ENCODE data around the gene KCNK1. TPM values are rescaled to one million over a fixed set of nuclear protein-coding genes. Genes with fewer than 3 reads are reported as not detected.
"Not testable (repeated sequence)": the region's sequence is repeated elsewhere in the genome, so short reads cannot be mapped to it uniquely, and the experiment has no call there.

Gene KCNK1
- total RNA-seq, 1 donor from 2014 or later: 7.3 TPM

- DNase-seq: peak; percentile 62
- peak overlapping the region; percentile 58 for H3K4me3 ChIP-seq
- H3K4me1 ChIP-seq: no peaks in the 10 kb centered on the region
- no peaks in the 10 kb centered on the region for H3K36me3 ChIP-seq
- peak; percentile 19 for ATAC-seq
- intact Hi-C loops (cut with DNase I): no loop called here
- H3K27ac ChIP-seq: peak overlapping the region; percentile 55
- peaks cover 14% of the 10 kb centered on the region for H3K27me3 ChIP-seq
- H3K9me3 ChIP-seq: no peaks in the 10 kb centered on the region
- TF ChIP-seq CTCF (IDR thresholded peaks at IDR 0.05): no peak
Observed at GRCh38 chr1:233614743-233615521, 1.0 kb downstream of the KCNK1 start.

GRCh38 chr1:233615571-233615970 is 1.7 kb downstream of the KCNK1 start:
- Histone ChIP-seq H3K36me3 (no peaks in the 10 kb centered on the region), H3K27ac (no peak overlapping the region), H3K4me1 (no peaks in the 10 kb centered on the region), H3K4me3 (peak overlapping the region; percentile 58), H3K9me3 (no peaks in the 10 kb centered on the region), H3K27me3 (peaks cover 14% of the 10 kb centered on the region)
- DNase-seq (no peak), ATAC-seq (no peak)
- no peak for TF ChIP-seq CTCF (IDR thresholded peaks at IDR 0.05)
- intact Hi-C loops (cut with DNase I): no loop called here

- no peaks in the 10 kb centered on the region for H3K36me3 ChIP-seq
- no peak for TF ChIP-seq CTCF (IDR thresholded peaks at IDR 0.05)
- no peaks in the 10 kb centered on the region for H3K4me1 ChIP-seq
- no peak overlapping the region for H3K27ac ChIP-seq
- H3K9me3 ChIP-seq: no peaks in the 10 kb centered on the region
- intact Hi-C loops (cut with DNase I): no loop called here
- no peak overlapping the region for H3K4me3 ChIP-seq
- DNase-seq: no peak
- peaks cover 12% of the 10 kb centered on the region for H3K27me3 ChIP-seq
- ATAC-seq: no peak
Observed at GRCh38 chr1:233617025-233617424, 3.1 kb downstream of the KCNK1 start.

GRCh38 chr1:233619414-233619813 is 5.5 kb downstream of the KCNK1 start:
- H3K36me3 ChIP-seq; H3K27me3 ChIP-seq; DNase-seq; H3K4me1 ChIP-seq; ATAC-seq; H3K27ac ChIP-seq; intact Hi-C loops (cut with DNase I); H3K9me3 ChIP-seq; H3K4me3 ChIP-seq: not testable (repeated sequence)

GRCh38 chr1:233620065-233620464 is 6.2 kb downstream of the KCNK1 start:
- no peaks in the 10 kb centered on the region for H3K9me3 ChIP-seq
- no peak for ATAC-seq
- no peak overlapping the region for H3K27ac ChIP-seq
- no peaks in the 10 kb centered on the region for H3K36me3 ChIP-seq
- no peak for DNase-seq
- intact Hi-C loops (cut with DNase I): no loop called here
- no peak overlapping the region for H3K4me3 ChIP-seq
- H3K4me1 ChIP-seq: no peaks in the 10 kb centered on the region
- TF ChIP-seq CTCF (IDR thresholded peaks at IDR 0.05): no peak
- peaks cover 6% of the 10 kb centered on the region for H3K27me3 ChIP-seq

- DNase-seq (no peak), ATAC-seq (no peak)
- Histone ChIP-seq H3K36me3 (no peaks in the 10 kb centered on the region), H3K27me3 (no peaks in the 10 kb centered on the region), H3K4me1 (no peaks in the 10 kb centered on the region), H3K9me3 (no peaks in the 10 kb centered on the region), H3K4me3 (no peak overlapping the region), H3K27ac (no peak overlapping the region)
- no peak for TF ChIP-seq CTCF (IDR thresholded peaks at IDR 0.05)
- intact Hi-C loops (cut with DNase I): no loop called here
Observed at GRCh38 chr1:233621923-233622322, 8.0 kb downstream of the KCNK1 start.
